ENCODE measurements around the gene PAX7. TPM values are rescaled to one million over a fixed set of nuclear protein-coding genes. Genes with fewer than 3 reads are reported as not detected.
A peak's percentile ranks its signal among the peaks of the same experiment; 100 is the strongest.

Gene PAX7
- total RNA-seq, 3 donors from 2014 or later (not counting 1 experiment from before 2014, with no cell fraction given), result not detected

DNA sequence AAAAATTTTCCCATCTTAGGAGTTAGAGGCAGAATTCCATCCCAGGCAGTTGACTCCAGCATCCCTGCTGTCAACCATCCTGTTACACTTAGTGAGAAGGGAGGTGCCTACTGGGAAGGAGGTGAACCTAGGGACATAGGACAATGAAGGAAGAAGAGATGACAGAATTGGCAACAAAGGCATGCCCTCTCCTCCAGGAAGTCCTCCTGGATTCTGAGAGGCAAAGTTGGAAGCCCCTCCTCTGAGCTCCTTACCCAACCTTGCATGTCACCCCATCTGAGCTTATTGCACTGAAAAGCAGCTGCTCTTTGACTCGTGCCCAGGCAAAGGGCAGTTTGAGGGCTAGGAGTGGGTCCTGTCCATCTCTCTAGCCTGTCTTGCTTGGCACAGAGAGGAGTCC is 66.9 kb downstream of the PAX7 start:
- no peaks in the 10 kb centered on the region for H3K4me1 ChIP-seq (ENCODE audit: control insufficient read depth, insufficient read depth, low read length)
- H3K4me3 ChIP-seq (ENCODE audit: low read length), result no peak overlapping the region
- intact Hi-C loops (cut with micrococcal nuclease), result no loop called here
- no peaks in the 10 kb centered on the region for H3K9me3 ChIP-seq (ENCODE audit: control insufficient read depth, insufficient read depth, low read length)
- Mint-ChIP-seq H3K27ac (no peak overlapping the region), H3K9me3 (no peaks in the 10 kb centered on the region), H3K27me3 (ENCODE audit: low read depth in 2 of 2) (peaks cover 26 to 31% of the 10 kb centered on the region in 2 donors), H3K36me3 (no peaks in the 10 kb centered on the region), H3K4me3 (no peak overlapping the region), H3K4me1 (no peaks in the 10 kb centered on the region)
- no peak for TF ChIP-seq CTCF (IDR thresholded peaks at IDR 0.05)
- H3K27me3 ChIP-seq (ENCODE audit: control insufficient read depth, insufficient read depth, low read length), result no peaks in the 10 kb centered on the region
- no peak for DNase-seq
- no peak overlapping the region for H3K27ac ChIP-seq (ENCODE audit: low read length)
- no peaks in the 10 kb centered on the region for H3K36me3 ChIP-seq (ENCODE audit: control insufficient read depth, insufficient read depth, low read length)
- no peak for ATAC-seq
- WGBS (ENCODE audit: insufficient coverage), result 75% methylated on average over 1 of the region's 1 CpG

DNA sequence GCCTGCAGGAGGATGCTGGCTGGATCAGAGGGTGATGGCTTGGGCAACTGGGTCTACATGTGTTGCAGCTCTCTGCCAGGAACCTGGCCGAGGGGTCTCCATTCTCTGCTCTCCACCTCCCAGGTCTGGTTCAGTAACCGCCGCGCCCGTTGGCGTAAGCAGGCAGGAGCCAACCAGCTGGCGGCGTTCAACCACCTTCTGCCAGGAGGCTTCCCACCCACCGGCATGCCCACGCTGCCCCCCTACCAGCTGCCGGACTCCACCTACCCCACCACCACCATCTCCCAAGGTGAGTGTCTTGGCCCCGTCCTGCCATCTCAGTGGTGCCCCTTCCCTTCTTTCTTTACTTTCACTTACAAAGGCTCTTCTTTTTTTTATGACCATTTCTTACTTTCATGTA is 69.9 kb downstream of the PAX7 start:
- Mint-ChIP-seq H3K9me3 (no peaks in the 10 kb centered on the region), H3K4me1 (no peaks in the 10 kb centered on the region), H3K4me3 (no peak overlapping the region), H3K27me3 (ENCODE audit: low read depth in 2 of 2) (peaks cover 18 to 35% of the 10 kb centered on the region in 2 donors), H3K36me3 (no peaks in the 10 kb centered on the region), H3K27ac (no peak overlapping the region)
- Histone ChIP-seq H3K27me3 (ENCODE audit: control insufficient read depth, insufficient read depth, low read length) (no peaks in the 10 kb centered on the region), H3K36me3 (ENCODE audit: control insufficient read depth, insufficient read depth, low read length) (no peaks in the 10 kb centered on the region), H3K27ac (ENCODE audit: low read length) (no peak overlapping the region), H3K4me3 (ENCODE audit: low read length) (no peak overlapping the region), H3K4me1 (ENCODE audit: control insufficient read depth, insufficient read depth, low read length) (no peaks in the 10 kb centered on the region), H3K9me3 (ENCODE audit: control insufficient read depth, insufficient read depth, low read length) (no peaks in the 10 kb centered on the region)
- ATAC-seq, result no peak
- intact Hi-C loops (cut with micrococcal nuclease), result no loop called here
- TF ChIP-seq CTCF (IDR thresholded peaks at IDR 0.05), result no peak
- DNase-seq, result no peak
- WGBS (ENCODE audit: insufficient coverage), result 91% methylated on average over 12 of the region's 12 CpGs

- H3K9me3 ChIP-seq (ENCODE audit: control insufficient read depth, insufficient read depth, low read length), result no peaks in the 10 kb centered on the region
- no peaks in the 10 kb centered on the region for H3K27me3 ChIP-seq (ENCODE audit: control insufficient read depth, insufficient read depth, low read length)
- H3K4me1 Mint-ChIP-seq, result no peaks in the 10 kb centered on the region
- no peak overlapping the region for H3K27ac ChIP-seq (ENCODE audit: low read length)
- H3K4me1 ChIP-seq (ENCODE audit: control insufficient read depth, insufficient read depth, low read length), result no peaks in the 10 kb centered on the region
- no peak for TF ChIP-seq CTCF (IDR thresholded peaks at IDR 0.05)
- DNase-seq (no peak), ATAC-seq (peak in 1 of 3 donors; percentile 36)
- no peaks in the 10 kb centered on the region for H3K36me3 Mint-ChIP-seq
- H3K27me3 Mint-ChIP-seq (ENCODE audit: low read depth in 2 of 2), result peaks cover 21 to 34% of the 10 kb centered on the region in 2 donors
- intact Hi-C loops (cut with micrococcal nuclease), result no loop called here
- no peak overlapping the region for H3K4me3 Mint-ChIP-seq
- H3K27ac Mint-ChIP-seq, result no peak overlapping the region
- no peaks in the 10 kb centered on the region for H3K9me3 Mint-ChIP-seq
- WGBS (ENCODE audit: insufficient coverage), result 89% methylated on average over 7 of the region's 7 CpGs
- no peak overlapping the region for H3K4me3 ChIP-seq (ENCODE audit: low read length)
- H3K36me3 ChIP-seq (ENCODE audit: control insufficient read depth, insufficient read depth, low read length), result no peaks in the 10 kb centered on the region
Measured at GRCh38 chr1:18701183-18701582, 70.5 kb downstream of the PAX7 start.

GRCh38 chr1:18703041-18703621 is 72.5 kb downstream of the PAX7 start:
- intact Hi-C loops (cut with micrococcal nuclease), result no loop called here
- no peaks in the 10 kb centered on the region for H3K4me1 ChIP-seq (ENCODE audit: control insufficient read depth, insufficient read depth, low read length)
- WGBS (ENCODE audit: insufficient coverage), result 54% methylated on average over 21 of the region's 21 CpGs
- H3K36me3 ChIP-seq (ENCODE audit: control insufficient read depth, insufficient read depth, low read length), result no peaks in the 10 kb centered on the region
- H3K27me3 ChIP-seq (ENCODE audit: control insufficient read depth, insufficient read depth, low read length), result no peaks in the 10 kb centered on the region
- H3K27ac Mint-ChIP-seq, result no peak overlapping the region
- H3K4me1 Mint-ChIP-seq, result no peaks in the 10 kb centered on the region
- H3K4me3 Mint-ChIP-seq, result no peak overlapping the region
- no peak for ATAC-seq
- DNase-seq, result no peak
- H3K9me3 ChIP-seq (ENCODE audit: control insufficient read depth, insufficient read depth, low read length), result no peaks in the 10 kb centered on the region
- H3K9me3 Mint-ChIP-seq, result no peaks in the 10 kb centered on the region
- no peak overlapping the region for H3K4me3 ChIP-seq (ENCODE audit: low read length)
- no peaks in the 10 kb centered on the region for H3K36me3 Mint-ChIP-seq
- TF ChIP-seq CTCF (IDR thresholded peaks at IDR 0.05), result no peak
- peaks cover 13 to 19% of the 10 kb centered on the region in 2 donors for H3K27me3 Mint-ChIP-seq (ENCODE audit: low read depth in 2 of 2)
- H3K27ac ChIP-seq (ENCODE audit: low read length), result no peak overlapping the region
